Activated naive CD8-positive, alpha-beta T cell treated with anti-CD3 and anti-CD28 coated beads for 36 hours (primary cell): ENCODE measurements around the gene DUOXA1. TPM values are rescaled to one million over a fixed set of nuclear protein-coding genes. Genes with fewer than 3 reads are reported as not detected.
"Not testable (repeated sequence)": the region's sequence is repeated elsewhere in the genome, so short reads cannot be mapped to it uniquely, and the experiment has no call there.

Source experiments
- DNase-seq: peaks from one replicate; pipeline ENCODE4 v3.0.0; 2021
- H3K27ac Mint-ChIP-seq: one replicate; pipeline ENCODE4 v1.8.0; 2022; ENCODE audit warnings: mild to moderate bottlenecking, moderate library complexity, mixed read lengths
- H3K27me3 Mint-ChIP-seq: one replicate; pipeline ENCODE4 v1.8.0; 2022; ENCODE audit warnings: mild to moderate bottlenecking, mixed read lengths
- H3K36me3 Mint-ChIP-seq: one replicate; pipeline ENCODE4 v1.8.0; 2021; ENCODE audit warnings: mild to moderate bottlenecking, mixed read lengths
- H3K4me1 Mint-ChIP-seq: one replicate; pipeline ENCODE4 v1.8.0; 2021; ENCODE audit warnings: mixed read lengths
- H3K4me3 Mint-ChIP-seq: one replicate; pipeline ENCODE4 v1.8.0; 2022; ENCODE audit warnings: mild to moderate bottlenecking, moderate library complexity, mixed read lengths
- H3K9me3 Mint-ChIP-seq: one replicate; pipeline ENCODE4 v1.8.0; 2022; ENCODE audit warnings: mixed read lengths
- total RNA-seq, 2 experiments: library from RNA; stranded (reverse); gene quantifications; one replicate each; pipeline ENCODE4 v1.2.3, GENCODE V29; 2021

DUOXA1 gene
- total RNA-seq, 2 experiments from 2014 or later = not detected

GRCh38 chr15:45114076-45114750, 15.5 kb downstream of the DUOXA1 start, which contains the start of the genes DUOX2 and DUOXA2:
TSS of gene DUOX2 (minus strand) at chr15:45114172. CDS start at chr15:45113411, 761 bp downstream.
TSS of gene DUOXA2 (plus strand) at chr15:45114326. CDS start at chr15:45114606, 280 bp downstream.
- H3K9me3 Mint-ChIP-seq = no peaks in the 10 kb centered on the region
- peak within 1 kb of the TSS; percentile 42 for H3K4me3 Mint-ChIP-seq
- no peak for DNase-seq
- peaks cover 36% of the 10 kb centered on the region for H3K4me1 Mint-ChIP-seq
- H3K27ac Mint-ChIP-seq = no peak within 1 kb of the TSS
- H3K36me3 Mint-ChIP-seq = no peaks in the 10 kb centered on the region
- peaks cover 85% of the 10 kb centered on the region for H3K27me3 Mint-ChIP-seq

- H3K9me3 Mint-ChIP-seq = no peaks in the 10 kb centered on the region
Measured at GRCh38 chr15:45113380-45113990, 16.2 kb downstream of the DUOXA1 start.

GRCh38 chr15:45112591-45113379, 16.9 kb downstream of the DUOXA1 start:
- Mint-ChIP-seq H3K27me3 (peaks cover 85% of the 10 kb centered on the region), H3K4me3 (peak overlapping the region; percentile 30), H3K27ac (no peak overlapping the region), H3K4me1 (peaks cover 34% of the 10 kb centered on the region), H3K36me3 (no peaks in the 10 kb centered on the region), H3K9me3 (no peaks in the 10 kb centered on the region)
- DNase-seq = no peak

More at GRCh38 chr15:45113380-45113990, 16.2 kb downstream of the DUOXA1 start:
- Mint-ChIP-seq H3K36me3 (no peaks in the 10 kb centered on the region), H3K27ac (no peak overlapping the region), H3K27me3 (peaks cover 92% of the 10 kb centered on the region), H3K4me1 (peaks cover 36% of the 10 kb centered on the region), H3K4me3 (no peak overlapping the region)
- DNase-seq = no peak

GRCh38 chr15:45112143-45112590, 17.5 kb downstream of the DUOXA1 start:
- Mint-ChIP-seq H3K9me3 (no peaks in the 10 kb centered on the region), H3K27me3 (peaks cover 79% of the 10 kb centered on the region), H3K4me1 (peaks cover 30% of the 10 kb centered on the region), H3K36me3 (no peaks in the 10 kb centered on the region), H3K27ac (no peak overlapping the region), H3K4me3 (peak overlapping the region; percentile 30)
- no peak for DNase-seq

GRCh38 chr15:45111390-45112142, 18.1 kb downstream of the DUOXA1 start:
- DNase-seq = no peak
- H3K27ac Mint-ChIP-seq = no peak overlapping the region
- H3K4me1 Mint-ChIP-seq = peaks cover 28% of the 10 kb centered on the region
- H3K36me3 Mint-ChIP-seq = no peaks in the 10 kb centered on the region
- H3K4me3 Mint-ChIP-seq = peak overlapping the region; percentile 30
- no peaks in the 10 kb centered on the region for H3K9me3 Mint-ChIP-seq
- peaks cover 73% of the 10 kb centered on the region for H3K27me3 Mint-ChIP-seq

- H3K27me3 Mint-ChIP-seq = peaks cover 60% of the 10 kb centered on the region
- no peak overlapping the region for H3K4me3 Mint-ChIP-seq
- no peaks in the 10 kb centered on the region for H3K36me3 Mint-ChIP-seq
- no peaks in the 10 kb centered on the region for H3K9me3 Mint-ChIP-seq
- peaks cover 25% of the 10 kb centered on the region for H3K4me1 Mint-ChIP-seq
- DNase-seq = no peak
- H3K27ac Mint-ChIP-seq = no peak overlapping the region
Measured at GRCh38 chr15:45110256-45110820, 19.3 kb downstream of the DUOXA1 start.

- Mint-ChIP-seq H3K27ac (no peak overlapping the region), H3K36me3 (no peaks in the 10 kb centered on the region), H3K27me3 (peaks cover 38% of the 10 kb centered on the region), H3K4me3 (no peak overlapping the region), H3K4me1 (peaks cover 10% of the 10 kb centered on the region), H3K9me3 (no peaks in the 10 kb centered on the region)
- DNase-seq = no peak
Measured at GRCh38 chr15:45107941-45108630, 21.6 kb downstream of the DUOXA1 start.

- H3K27me3 Mint-ChIP-seq = peaks cover 23% of the 10 kb centered on the region
- H3K4me1 Mint-ChIP-seq = no peaks in the 10 kb centered on the region
- no peaks in the 10 kb centered on the region for H3K9me3 Mint-ChIP-seq
Measured at GRCh38 chr15:45106002-45106790, 23.5 kb downstream of the DUOXA1 start.

GRCh38 chr15:45105586-45105985, 24.1 kb downstream of the DUOXA1 start:
- no peak for DNase-seq
- Mint-ChIP-seq H3K9me3 (no peaks in the 10 kb centered on the region), H3K4me3 (no peak overlapping the region), H3K36me3 (no peaks in the 10 kb centered on the region), H3K27me3 (peaks cover 21% of the 10 kb centered on the region), H3K27ac (no peak overlapping the region), H3K4me1 (no peaks in the 10 kb centered on the region)

More at GRCh38 chr15:45106002-45106790, 23.5 kb downstream of the DUOXA1 start:
- no peaks in the 10 kb centered on the region for H3K36me3 Mint-ChIP-seq
- H3K27ac Mint-ChIP-seq = no peak overlapping the region
- no peak overlapping the region for H3K4me3 Mint-ChIP-seq
- DNase-seq = no peak

GRCh38 chr15:45104170-45104569, 25.5 kb downstream of the DUOXA1 start:
- not testable (repeated sequence) for H3K4me1 Mint-ChIP-seq, H3K4me3 Mint-ChIP-seq, H3K9me3 Mint-ChIP-seq, H3K27me3 Mint-ChIP-seq, H3K27ac Mint-ChIP-seq, DNase-seq, H3K36me3 Mint-ChIP-seq

GRCh38 chr15:45102226-45102625, 27.5 kb downstream of the DUOXA1 start:
- Mint-ChIP-seq H3K27me3 (no peaks in the 10 kb centered on the region), H3K36me3 (no peaks in the 10 kb centered on the region), H3K4me3 (no peak overlapping the region), H3K4me1 (no peaks in the 10 kb centered on the region), H3K27ac (no peak overlapping the region), H3K9me3 (no peaks in the 10 kb centered on the region)
- DNase-seq = no peak

- no peaks in the 10 kb centered on the region for H3K4me1 Mint-ChIP-seq
- H3K36me3 Mint-ChIP-seq = no peaks in the 10 kb centered on the region
- H3K9me3 Mint-ChIP-seq = no peaks in the 10 kb centered on the region
- H3K27me3 Mint-ChIP-seq = no peaks in the 10 kb centered on the region
- no peak overlapping the region for H3K4me3 Mint-ChIP-seq
- DNase-seq = no peak
- no peak overlapping the region for H3K27ac Mint-ChIP-seq
Measured at GRCh38 chr15:45101749-45102148, 27.9 kb downstream of the DUOXA1 start.

- no peak for DNase-seq
- no peaks in the 10 kb centered on the region for H3K9me3 Mint-ChIP-seq
- no peaks in the 10 kb centered on the region for H3K27me3 Mint-ChIP-seq
- no peaks in the 10 kb centered on the region for H3K4me1 Mint-ChIP-seq
- no peak overlapping the region for H3K27ac Mint-ChIP-seq
- no peak overlapping the region for H3K4me3 Mint-ChIP-seq
- no peaks in the 10 kb centered on the region for H3K36me3 Mint-ChIP-seq
Measured at GRCh38 chr15:45100884-45101625, 28.6 kb downstream of the DUOXA1 start.
